ENCODE data around the gene OLIG1.

The OLIG1 gene

GRCh38 chr21:33058527-33058926, 11.4 kb upstream of the OLIG1 start:
- no peak for DNase-seq (ENCODE audit: low read depth)
- H3K4me3 ChIP-seq (ENCODE audit: low read depth, low read length) = no peak overlapping the region

GRCh38 chr21:33058957-33059356, 11.0 kb upstream of the OLIG1 start:
- no peak for DNase-seq (ENCODE audit: low read depth)
- no peak overlapping the region for H3K4me3 ChIP-seq (ENCODE audit: low read depth, low read length)

- DNase-seq (ENCODE audit: low read depth) = no peak
- H3K4me3 ChIP-seq (ENCODE audit: low read depth, low read length) = no peak overlapping the region
These were observed 10.5 kb upstream of the OLIG1 start for GRCh38 chr21:33059380-33059841.

GRCh38 chr21:33061233-33061632, 8.7 kb upstream of the OLIG1 start:
- no peak for DNase-seq (ENCODE audit: low read depth)
- H3K4me3 ChIP-seq (ENCODE audit: low read depth, low read length) = no peak overlapping the region

GRCh38 chr21:33063375-33063883, 6.5 kb upstream of the OLIG1 start:
- DNase-seq (ENCODE audit: low read depth) = no peak

GRCh38 chr21:33063907-33064622, 5.9 kb upstream of the OLIG1 start:
- no peak overlapping the region for H3K4me3 ChIP-seq (ENCODE audit: low read depth, low read length)
- DNase-seq (ENCODE audit: low read depth) = no peak

More at GRCh38 chr21:33063375-33063883, 6.5 kb upstream of the OLIG1 start:
- no peak overlapping the region for H3K4me3 ChIP-seq (ENCODE audit: low read depth, low read length)

- no peak overlapping the region for H3K4me3 ChIP-seq (ENCODE audit: low read depth, low read length)
- DNase-seq (ENCODE audit: low read depth) = no peak
These were observed 5.1 kb upstream of the OLIG1 start for GRCh38 chr21:33064623-33065390.

- H3K4me3 ChIP-seq (ENCODE audit: low read depth, low read length) = no peak overlapping the region
- no peak for DNase-seq (ENCODE audit: low read depth)
These were observed 2.9 kb upstream of the OLIG1 start for GRCh38 chr21:33067043-33067442.

- no peak for DNase-seq (ENCODE audit: low read depth)
- no peak overlapping the region for H3K4me3 ChIP-seq (ENCODE audit: low read depth, low read length)
These were observed 2.5 kb upstream of the OLIG1 start for GRCh38 chr21:33067457-33067856.

- no peak overlapping the region for H3K4me3 ChIP-seq (ENCODE audit: low read depth, low read length)
- DNase-seq (ENCODE audit: low read depth) = no peak
These were observed 698 bp upstream of the OLIG1 start for GRCh38 chr21:33069243-33069642.

GRCh38 chr21:33069645-33069993, 322 bp upstream of the OLIG1 start:
- DNase-seq (ENCODE audit: low read depth) = no peak
- no peak overlapping the region for H3K4me3 ChIP-seq (ENCODE audit: low read depth, low read length)

GRCh38 chr21:33070744-33070997, 730 bp downstream of the OLIG1 start:
- DNase-seq (ENCODE audit: low read depth) = no peak

GRCh38 chr21:33070998-33071769, 1.2 kb downstream of the OLIG1 start:
- no peak for DNase-seq (ENCODE audit: low read depth)
- H3K4me3 ChIP-seq (ENCODE audit: low read depth, low read length) = no peak overlapping the region

More at GRCh38 chr21:33070744-33070997, 730 bp downstream of the OLIG1 start:
- H3K4me3 ChIP-seq (ENCODE audit: low read depth, low read length) = no peak overlapping the region

GRCh38 chr21:33071770-33072306, 1.9 kb downstream of the OLIG1 start:
- peak overlapping the region; percentile 27 for H3K4me3 ChIP-seq (ENCODE audit: low read depth, low read length)
- no peak for DNase-seq (ENCODE audit: low read depth)

- H3K4me3 ChIP-seq (ENCODE audit: low read depth, low read length) = no peak overlapping the region
- no peak for DNase-seq (ENCODE audit: low read depth)
These were observed 3.7 kb downstream of the OLIG1 start for GRCh38 chr21:33073636-33074035.

- DNase-seq (ENCODE audit: low read depth) = no peak
- H3K4me3 ChIP-seq (ENCODE audit: low read depth, low read length) = no peak overlapping the region
These were observed 5.2 kb downstream of the OLIG1 start for GRCh38 chr21:33075128-33075527.

GRCh38 chr21:33075596-33076195, 5.8 kb downstream of the OLIG1 start:
- no peak for DNase-seq (ENCODE audit: low read depth)
- H3K4me3 ChIP-seq (ENCODE audit: low read depth, low read length) = no peak overlapping the region

- DNase-seq (ENCODE audit: low read depth) = no peak
These were observed 6.8 kb downstream of the OLIG1 start for GRCh38 chr21:33076600-33077329.

More at GRCh38 chr21:33076600-33077329, 6.8 kb downstream of the OLIG1 start:
- no peak overlapping the region for H3K4me3 ChIP-seq (ENCODE audit: low read depth, low read length)
